Keratinocyte (primary cell): ENCODE measurements around the gene CYTIP. TPM values are rescaled to one million over a fixed set of nuclear protein-coding genes. Genes with fewer than 3 reads are reported as not detected.

Source experiments
- DNase-seq: peaks from one replicate; pipeline ENCODE4 v3.0.0-alpha.2; 2011; ENCODE audit warnings: low read depth, missing footprints, low spot score
- FAIRE-seq: peaks from 2 replicates; lab custom pipeline; 2011; peaks lifted over from hg19 to GRCh38; lab: Jason Lieb, UNC
- H2AFZ ChIP-seq: 2 replicates; pipeline ENCODE4 v1.6.0; 2012; ENCODE audit warnings: low read length, control low read depth, inconsistent platforms; ENCODE audit not compliant: control insufficient read depth
- H3K27ac ChIP-seq: 2 replicates; pipeline ENCODE4 v1.5.1; 2011; ENCODE audit warnings: low read length; ENCODE audit not compliant: control insufficient read depth, insufficient read depth
- H3K27me3 ChIP-seq: 3 replicates; pipeline ENCODE4 v1.6.0; 2011; ENCODE audit warnings: low read length; ENCODE audit not compliant: control insufficient read depth, insufficient read depth; ENCODE audit errors: extremely low read depth
- H3K36me3 ChIP-seq, 2 experiments: 2 replicates in 1 of 2; 3 replicates in 1 of 2; pipeline ENCODE4 v1.5.1; 2011; ENCODE audit warnings: low read length in 2 of 2, mild to moderate bottlenecking in 1 of 2; ENCODE audit not compliant: control insufficient read depth in 2 of 2, insufficient read depth in 2 of 2; ENCODE audit errors: extremely low read depth in 1 of 2
- H3K4me1 ChIP-seq: 3 replicates; pipeline ENCODE4 v1.5.1; 2011; ENCODE audit warnings: low read length; ENCODE audit not compliant: control insufficient read depth, insufficient read depth; ENCODE audit errors: extremely low read depth
- H3K4me2 ChIP-seq: 3 replicates; pipeline ENCODE4 v1.6.0; 2011; ENCODE audit warnings: low read depth, low read length; ENCODE audit not compliant: control insufficient read depth, insufficient read depth; ENCODE audit errors: extremely low read depth
- H3K4me3 ChIP-seq, 3 experiments: fragments of 200-600 bp in 1 of 3; sonication (generic) in 1 of 3; 2 replicates in 2 of 3; 3 replicates in 1 of 3; pipeline ENCODE4 v1.5.1; 2011 to 2016; ENCODE audit warnings: low read length in 3 of 3, mild to moderate bottlenecking in 3 of 3, control low read depth in 2 of 3, inconsistent platforms in 1 of 3, low read depth in 1 of 3, mixed read lengths in 1 of 3, mixed run types in 1 of 3, moderate library complexity in 1 of 3; ENCODE audit not compliant: control insufficient read depth in 2 of 3, insufficient read depth in 2 of 3; ENCODE audit errors: extremely low read depth in 1 of 3
- H3K79me2 ChIP-seq: 2 replicates; pipeline ENCODE4 v1.6.0; 2012; ENCODE audit warnings: low read length; ENCODE audit not compliant: control insufficient read depth, insufficient read depth
- H3K9ac ChIP-seq: 3 replicates; pipeline ENCODE4 v1.6.0; 2011; ENCODE audit warnings: low read length; ENCODE audit not compliant: control insufficient read depth, insufficient read depth; ENCODE audit errors: extremely low read depth
- H3K9me1 ChIP-seq: 3 replicates; pipeline ENCODE4 v1.6.0; 2011; ENCODE audit warnings: low read length; ENCODE audit not compliant: control insufficient read depth, insufficient read depth; ENCODE audit errors: extremely low read depth
- H3K9me3 ChIP-seq: 2 replicates; pipeline ENCODE4 v1.5.1; 2012; ENCODE audit warnings: low read depth, low read length; ENCODE audit not compliant: control insufficient read depth
- H4K20me1 ChIP-seq: 3 replicates; pipeline ENCODE4 v1.6.0; 2011; ENCODE audit warnings: low read length; ENCODE audit not compliant: control insufficient read depth, insufficient read depth; ENCODE audit errors: extremely low read depth
- EZH2 ChIP-seq: IDR thresholded peaks from one replicate; pipeline ENCODE4 v1.6.1; 2012; ENCODE audit warnings: inconsistent platforms, mild to moderate bottlenecking, low read length, moderate library complexity
- dilution Hi-C: fragments of 300-500 bp; cut with MboI; formaldehyde crosslinking; loops from one replicate; pipeline ENCODE4 v1.7.0; 2020; ENCODE audit warnings: low sequenced_read_pairs; ENCODE audit not compliant: extremely low pct_ligation_motif_present
- polyA plus RNA-seq, 5 experiments: library from polyadenylated mRNA; depleted of rRNA in 3 of 5; stranded (reverse) in 3 of 5; stranded (forward) in 1 of 5; unstranded in 1 of 5; fragments of >200 nt; gene quantifications; 1 replicate in 1 of 5; 2 replicates in 3 of 5; 3 replicates in 1 of 5; pipeline versions ENCODE4 v1.2.1 to v1.2.3, GENCODE V29; 2011 to 2012; ENCODE audit warnings: missing spikeins in 2 of 5, low read depth in 1 of 5, low replicate concordance in 1 of 5
- TF ChIP-seq, protein P1 (sequence below), 3 experiments: IDR thresholded peaks in 1 of 3; conservative IDR thresholded peaks in 1 of 3; optimal IDR thresholded peaks in 1 of 3; 2 replicates in 2 of 3; 3 replicates in 1 of 3; pipeline versions ENCODE3 to v1.5.1; 2011; ENCODE audit warnings: low read length in 3 of 3, mild to moderate bottlenecking in 3 of 3, moderate library complexity in 2 of 3, control low read depth in 1 of 3, inconsistent platforms in 1 of 3; ENCODE audit not compliant: insufficient read depth in 2 of 3; ENCODE audit errors: extremely low read depth in 1 of 3

The CYTIP gene
- polyA plus RNA-seq, 1 donor (not counting 4 experiments of a cell fraction or from before 2014, with no cell fraction given) = 0.21 TPM

DNA sequence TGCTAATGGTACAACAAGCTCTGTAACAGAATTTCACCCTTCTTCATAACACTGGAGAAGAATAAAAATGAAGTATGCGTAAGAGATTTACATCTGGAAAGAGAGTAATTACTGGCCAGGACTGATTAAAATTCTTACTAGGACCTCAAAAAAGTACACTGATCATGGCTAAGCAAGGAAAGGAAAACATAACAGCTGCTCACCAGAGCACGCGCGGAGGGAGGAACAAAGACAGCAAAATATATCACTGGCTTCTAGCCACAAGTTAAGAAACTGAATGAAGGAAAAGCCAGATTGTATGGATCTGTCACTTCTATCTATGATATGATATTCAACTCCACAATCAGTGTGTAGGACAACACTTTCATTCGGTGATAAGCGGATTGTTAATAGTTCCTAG lies 15.6 kb upstream of the CYTIP start:
- no peaks in the 10 kb centered on the region for H3K4me1 ChIP-seq
- no peak for TF ChIP-seq EZH2
- TF ChIP-seq, protein P1, sequence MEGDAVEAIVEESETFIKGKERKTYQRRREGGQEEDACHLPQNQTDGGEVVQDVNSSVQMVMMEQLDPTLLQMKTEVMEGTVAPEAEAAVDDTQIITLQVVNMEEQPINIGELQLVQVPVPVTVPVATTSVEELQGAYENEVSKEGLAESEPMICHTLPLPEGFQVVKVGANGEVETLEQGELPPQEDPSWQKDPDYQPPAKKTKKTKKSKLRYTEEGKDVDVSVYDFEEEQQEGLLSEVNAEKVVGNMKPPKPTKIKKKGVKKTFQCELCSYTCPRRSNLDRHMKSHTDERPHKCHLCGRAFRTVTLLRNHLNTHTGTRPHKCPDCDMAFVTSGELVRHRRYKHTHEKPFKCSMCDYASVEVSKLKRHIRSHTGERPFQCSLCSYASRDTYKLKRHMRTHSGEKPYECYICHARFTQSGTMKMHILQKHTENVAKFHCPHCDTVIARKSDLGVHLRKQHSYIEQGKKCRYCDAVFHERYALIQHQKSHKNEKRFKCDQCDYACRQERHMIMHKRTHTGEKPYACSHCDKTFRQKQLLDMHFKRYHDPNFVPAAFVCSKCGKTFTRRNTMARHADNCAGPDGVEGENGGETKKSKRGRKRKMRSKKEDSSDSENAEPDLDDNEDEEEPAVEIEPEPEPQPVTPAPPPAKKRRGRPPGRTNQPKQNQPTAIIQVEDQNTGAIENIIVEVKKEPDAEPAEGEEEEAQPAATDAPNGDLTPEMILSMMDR (optimal IDR thresholded peaks at IDR 0.05 in 1 of 3, IDR thresholded peaks at IDR 0.05 in 1 of 3, conservative IDR thresholded peaks at IDR 0.05 in 1 of 3; ENCODE audit: extremely low read depth in 1 of 3, insufficient read depth in 2 of 3, low read length in 3 of 3) = no peak
- DNase-seq = no peak
- no peaks in the 10 kb centered on the region for H3K79me2 ChIP-seq
- H3K27me3 ChIP-seq = no peaks in the 10 kb centered on the region
- H3K9me3 ChIP-seq = no peaks in the 10 kb centered on the region
- H3K27ac ChIP-seq = no peak overlapping the region
- no peaks in the 10 kb centered on the region for H4K20me1 ChIP-seq
- no peaks in the 10 kb centered on the region for H3K9me1 ChIP-seq
- H3K4me2 ChIP-seq = no peak overlapping the region
- no peak overlapping the region for H3K9ac ChIP-seq
- H2AFZ ChIP-seq = no peak overlapping the region
- dilution Hi-C loops = no loop called here
- peak; percentile 26 for FAIRE-seq
- H3K4me3 ChIP-seq = no peak overlapping the region
- H3K36me3 ChIP-seq = no peaks in the 10 kb centered on the region

DNA sequence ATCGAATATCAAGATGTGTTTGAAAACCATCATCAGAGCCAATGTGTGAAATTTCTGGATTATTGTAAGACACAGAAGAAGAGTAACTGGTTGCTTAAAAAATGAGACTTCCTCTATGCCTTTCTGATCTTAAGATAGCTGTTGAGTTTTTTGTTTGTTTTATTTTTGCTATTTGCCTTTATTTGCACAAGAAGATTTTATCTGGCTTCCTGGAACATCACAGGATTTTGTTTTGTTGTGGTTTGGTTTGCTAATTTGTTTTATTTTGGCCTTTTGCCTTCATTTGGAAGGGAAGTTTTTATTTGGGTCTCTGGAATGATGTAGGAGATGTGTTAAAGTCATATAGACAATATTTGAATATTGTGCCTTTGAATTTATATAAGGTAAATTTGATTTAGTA lies 3.9 kb upstream of the CYTIP start:
- Histone ChIP-seq H3K9me3 (no peaks in the 10 kb centered on the region), H3K9me1 (no peaks in the 10 kb centered on the region), H3K4me1 (no peaks in the 10 kb centered on the region), H2AFZ (no peak overlapping the region), H3K79me2 (no peaks in the 10 kb centered on the region), H4K20me1 (no peaks in the 10 kb centered on the region), H3K4me3 (no peak overlapping the region), H3K4me2 (no peak overlapping the region), H3K9ac (no peak overlapping the region), H3K27me3 (no peaks in the 10 kb centered on the region), H3K36me3 (no peaks in the 10 kb centered on the region), H3K27ac (no peak overlapping the region)
- TF ChIP-seq, protein P1 (optimal IDR thresholded peaks at IDR 0.05 in 1 of 3, IDR thresholded peaks at IDR 0.05 in 1 of 3, conservative IDR thresholded peaks at IDR 0.05 in 1 of 3; ENCODE audit: extremely low read depth in 1 of 3, insufficient read depth in 2 of 3, low read length in 3 of 3) = no peak
- no peak for TF ChIP-seq EZH2
- FAIRE-seq (no peak), DNase-seq (no peak)
- dilution Hi-C loops = no loop called here
